Naive thymus-derived CD4-positive, alpha-beta T cell (primary cell): Measurements from ENCODE around the gene OSBPL10. TPM values are rescaled to one million over a fixed set of nuclear protein-coding genes. Genes with fewer than 3 reads are reported as not detected.

ENCODE experiments used
- ATAC-seq: fragments of 150-1000 bp; cut with Tn5 transposase; 2 replicates; pipeline ENCODE4 v1.10.0; 2021; ENCODE audit warnings: mild to moderate bottlenecking, moderate library complexity
- CTCF ChIA-PET: fragments of 350-600 bp; sonication (Branson Sonifier 250); formaldehyde crosslinking; loops from one replicate; lab custom pipeline; 2021; ENCODE audit warnings: antibody characterized with exemption; lab: Charles Lee
- POLR2A ChIA-PET: fragments of 350-600 bp; sonication (Branson Sonifier 250); formaldehyde crosslinking; loops from one replicate; lab custom pipeline; 2021; ENCODE audit warnings: antibody characterized with exemption, inconsistent platforms; lab: Charles Lee
- DNase-seq, 9 donors: peaks; one replicate each; pipeline versions ENCODE4 v3.0.0 to v3.0.0-alpha.2; 2020 to 2022; ENCODE audit warnings: mixed read lengths in 1 of 9
- H3K27ac ChIP-seq: one replicate; pipeline ENCODE4 v1.7.0; 2013; ENCODE audit warnings: mild to moderate bottlenecking, low read depth, low read length, moderate library complexity
- H3K27me3 ChIP-seq, 2 donors: one replicate each; pipeline ENCODE4 v1.7.0; 2013; ENCODE audit warnings: low read length in 2 of 2, mild to moderate bottlenecking in 2 of 2, moderate library complexity in 2 of 2; ENCODE audit not compliant: control insufficient read depth in 2 of 2, insufficient read depth in 2 of 2
- H3K36me3 ChIP-seq, 3 experiments: 1 replicate in 2 of 3; 2 replicates in 1 of 3; pipeline ENCODE4 v1.7.0; 2013; ENCODE audit warnings: low read length in 3 of 3, mild to moderate bottlenecking in 3 of 3, moderate library complexity in 1 of 3; ENCODE audit not compliant: insufficient read depth in 3 of 3, control insufficient read depth in 2 of 3
- H3K4me1 ChIP-seq, 2 donors: one replicate each; pipeline ENCODE4 v1.7.0; 2013; ENCODE audit warnings: low read length in 2 of 2, mild to moderate bottlenecking in 2 of 2, moderate library complexity in 1 of 2; ENCODE audit not compliant: control insufficient read depth in 2 of 2, insufficient read depth in 2 of 2
- H3K4me3 ChIP-seq: 2 replicates; pipeline ENCODE4 v1.7.0; 2013; ENCODE audit warnings: mild to moderate bottlenecking, low read length
- H3K9me3 ChIP-seq, 3 experiments: 1 replicate in 2 of 3; 2 replicates in 1 of 3; pipeline ENCODE4 v1.7.0; 2013; ENCODE audit warnings: low read length in 3 of 3; ENCODE audit not compliant: control insufficient read depth in 2 of 3
- H3K27ac Mint-ChIP-seq, 9 donors: one replicate each; pipeline ENCODE4 v1.8.0; 2020 to 2022; ENCODE audit warnings: mixed read lengths in 9 of 9, mild to moderate bottlenecking in 8 of 9, moderate library complexity in 5 of 9, inconsistent platforms in 2 of 9
- H3K27me3 Mint-ChIP-seq, 5 donors: one replicate each; pipeline ENCODE4 v1.8.0; 2021 to 2022; ENCODE audit warnings: mixed read lengths in 5 of 5, mild to moderate bottlenecking in 1 of 5
- H3K36me3 Mint-ChIP-seq, 5 donors: one replicate each; pipeline ENCODE4 v1.8.0; 2020 to 2022; ENCODE audit warnings: mixed read lengths in 5 of 5, mild to moderate bottlenecking in 3 of 5, inconsistent platforms in 1 of 5
- H3K4me1 Mint-ChIP-seq, 7 donors: one replicate each; pipeline ENCODE4 v1.8.0; 2020 to 2022; ENCODE audit warnings: mixed read lengths in 7 of 7, mild to moderate bottlenecking in 3 of 7, inconsistent platforms in 1 of 7
- H3K4me3 Mint-ChIP-seq, 10 donors: one replicate each; pipeline ENCODE4 v1.8.0; 2020 to 2022; ENCODE audit warnings: mild to moderate bottlenecking in 10 of 10, mixed read lengths in 10 of 10, moderate library complexity in 6 of 10, inconsistent platforms in 2 of 10
- H3K9me3 Mint-ChIP-seq, 11 donors: one replicate each; pipeline ENCODE4 v1.8.0; 2020 to 2022; ENCODE audit warnings: mixed read lengths in 11 of 11, mild to moderate bottlenecking in 4 of 11, inconsistent platforms in 1 of 11, moderate library complexity in 1 of 11
- intact Hi-C, 2 donors: fragments of 100-400 bp; cut with micrococcal nuclease; formaldehyde crosslinking; loops; one replicate each; pipeline ENCODE4 v1.15.1; 2023
- polyA plus RNA-seq, 2 donors: library from polyadenylated mRNA; unstranded; fragments of 300-500 nt; fragmentation: Illumina TruSeq; gene quantifications; one replicate each; pipeline ENCODE4 v1.2.3, GENCODE V29; 2021
- total RNA-seq, 6 experiments: library from RNA in 5 of 6; stranded (reverse) in 5 of 6; gene quantifications; 1 replicate in 5 of 6; 2 replicates in 1 of 6; pipeline ENCODE4 v1.2.3 and lab custom pipeline; 2021 to 2026

The OSBPL10 gene
- total and polyA plus RNA-seq, 7 experiments from 2014 or later: 0.15 to 6.8 (median 0.59) TPM

DNA sequence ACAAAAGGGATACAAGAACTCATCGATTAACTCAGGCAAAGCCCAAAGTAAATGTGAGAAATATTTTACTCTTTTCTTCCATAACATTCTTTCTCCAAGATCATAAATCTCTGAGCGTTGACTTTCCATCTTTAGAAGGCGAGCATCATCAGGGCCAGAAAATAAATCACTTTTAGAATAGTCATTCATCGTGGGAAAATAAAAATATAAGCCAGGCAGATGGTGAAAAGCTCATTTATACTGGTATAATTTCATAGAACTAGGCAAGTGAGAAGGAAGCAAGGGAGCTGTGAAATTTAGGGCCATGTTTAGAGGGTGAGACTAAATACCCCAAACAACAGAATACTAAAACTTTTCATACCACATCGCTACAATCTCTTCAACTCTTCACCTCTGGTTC, 257.4 kb downstream of the OSBPL10 start:
- Mint-ChIP-seq H3K36me3 (peaks cover 0 to 3% (median 0%) of the 10 kb centered on the region in 5 donors), H3K4me1 (peaks cover 0 to 5% (median 0%) of the 10 kb centered on the region in 7 donors), H3K27ac (no peak overlapping the region), H3K4me3 (no peak overlapping the region), H3K9me3 (peaks cover 0 to 3% (median 0%) of the 10 kb centered on the region in 11 donors), H3K27me3 (peaks cover 0 to 12% (median 0%) of the 10 kb centered on the region in 5 donors)
- intact Hi-C loops: no loop called here
- H3K27me3 ChIP-seq: no peaks in the 10 kb centered on the region
- CTCF ChIA-PET: no interaction called here
- POLR2A ChIA-PET: no interaction called here
- no peak for ATAC-seq
- no peak overlapping the region for H3K27ac ChIP-seq
- no peak overlapping the region for H3K4me3 ChIP-seq
- no peaks in the 10 kb centered on the region for H3K9me3 ChIP-seq
- DNase-seq: no peak
- no peaks in the 10 kb centered on the region for H3K4me1 ChIP-seq
- no peaks in the 10 kb centered on the region for H3K36me3 ChIP-seq

DNA sequence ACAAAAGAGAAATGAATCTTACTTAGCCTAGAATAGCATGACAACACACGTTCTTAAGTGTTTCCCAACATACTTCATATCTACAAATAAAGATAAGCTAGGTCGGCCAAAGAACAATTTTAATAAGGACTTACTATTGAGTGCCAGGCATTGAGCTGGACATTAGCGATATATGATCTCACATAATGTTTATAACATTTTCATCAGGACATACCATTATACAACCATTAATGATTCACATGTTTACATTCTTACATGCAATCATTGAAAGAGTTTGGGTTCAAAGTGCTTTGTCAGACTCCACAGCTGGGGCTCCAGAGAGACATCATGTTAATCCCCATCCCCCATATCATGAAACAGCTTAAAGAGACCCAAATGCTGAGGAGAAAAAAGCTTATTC, 259.4 kb downstream of the OSBPL10 start:
- intact Hi-C loops: no loop called here
- DNase-seq (no peak), ATAC-seq (no peak)
- POLR2A ChIA-PET: no interaction called here
- Mint-ChIP-seq H3K27ac (no peak overlapping the region), H3K9me3 (peaks cover 0 to 3% (median 0%) of the 10 kb centered on the region in 11 donors), H3K4me1 (peaks cover 0 to 5% (median 0%) of the 10 kb centered on the region in 7 donors), H3K36me3 (peaks cover 0 to 3% (median 0%) of the 10 kb centered on the region in 5 donors), H3K4me3 (no peak overlapping the region), H3K27me3 (peaks cover 0 to 15% (median 0%) of the 10 kb centered on the region in 5 donors)
- no peaks in the 10 kb centered on the region for H3K27me3 ChIP-seq
- CTCF ChIA-PET: no interaction called here
- no peak overlapping the region for H3K27ac ChIP-seq
- H3K4me3 ChIP-seq: no peak overlapping the region
- no peaks in the 10 kb centered on the region for H3K9me3 ChIP-seq
- H3K36me3 ChIP-seq: no peaks in the 10 kb centered on the region
- H3K4me1 ChIP-seq: no peaks in the 10 kb centered on the region

DNA sequence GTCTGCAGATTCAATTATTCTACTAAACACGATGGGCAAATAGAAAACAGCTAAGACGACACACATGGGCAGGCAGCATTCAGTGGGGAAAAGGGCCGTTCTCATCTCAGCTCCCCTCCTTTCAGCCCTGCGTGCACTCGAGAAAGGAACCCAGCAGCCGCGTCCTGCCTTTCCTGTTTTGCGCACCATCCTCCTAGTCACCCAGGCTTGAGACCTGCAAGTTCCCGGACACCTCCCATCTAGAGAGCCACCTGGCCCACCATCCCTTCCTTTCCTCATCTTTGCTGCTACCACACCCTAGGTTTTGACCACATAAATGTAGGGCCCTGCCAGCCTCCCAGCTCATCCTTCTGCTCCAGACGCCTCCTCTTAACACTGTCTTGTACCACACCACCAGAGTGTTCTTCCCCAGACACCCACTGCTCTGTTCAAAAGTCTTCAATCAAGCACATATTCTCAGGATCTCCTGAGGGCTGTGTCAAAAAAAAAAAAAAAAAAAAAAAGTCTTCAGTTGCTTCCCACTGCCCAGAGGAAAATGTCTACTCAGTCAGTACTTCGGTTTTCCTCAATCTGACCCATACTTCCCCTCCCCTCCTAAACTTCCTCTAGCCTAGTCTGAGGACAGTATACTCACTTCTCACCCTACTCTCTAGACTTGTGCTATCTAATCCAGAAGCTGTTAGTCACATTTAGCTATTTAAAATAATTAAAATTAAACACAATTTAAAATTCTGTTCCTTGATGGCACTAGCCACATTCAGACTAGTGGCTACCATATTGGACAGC, 266.4 kb downstream of the OSBPL10 start:
- Histone ChIP-seq H3K27me3 (no peaks in the 10 kb centered on the region), H3K4me3 (no peak overlapping the region), H3K36me3 (no peaks in the 10 kb centered on the region), H3K27ac (no peak overlapping the region), H3K9me3 (no peaks in the 10 kb centered on the region), H3K4me1 (no peaks in the 10 kb centered on the region)
- intact Hi-C loops: no loop called here
- Mint-ChIP-seq H3K36me3 (peaks cover 0 to 2% (median 0%) of the 10 kb centered on the region in 5 donors), H3K27ac (no peak overlapping the region), H3K4me1 (peaks cover 0 to 2% (median 0%) of the 10 kb centered on the region in 7 donors), H3K4me3 (no peak overlapping the region), H3K9me3 (peaks cover 0 to 5% (median 2%) of the 10 kb centered on the region in 11 donors), H3K27me3 (peaks cover 0 to 7% (median 6%) of the 10 kb centered on the region in 5 donors)
- POLR2A ChIA-PET: no interaction called here
- ATAC-seq (no peak), DNase-seq (no peak)
- CTCF ChIA-PET: no interaction called here

DNA sequence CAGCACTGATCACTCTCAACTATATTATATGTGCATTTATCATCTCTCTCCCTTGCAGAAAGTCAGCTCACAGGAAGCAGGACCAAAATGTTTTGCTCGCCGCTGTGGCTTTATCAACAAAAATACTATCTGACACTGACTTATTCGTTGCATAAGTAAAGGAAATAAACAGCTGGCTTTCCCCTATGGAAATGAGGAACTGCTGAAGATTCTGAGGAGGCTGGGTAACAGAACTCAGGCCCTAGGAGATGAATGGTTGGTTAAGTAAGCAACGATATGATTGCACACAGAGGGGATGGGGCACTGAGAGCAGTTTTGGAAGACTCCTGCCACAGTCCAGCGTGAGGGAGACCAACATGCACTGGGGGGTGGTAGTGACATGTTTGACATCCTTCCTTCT, 267.2 kb downstream of the OSBPL10 start:
- peaks cover 0 to 2% (median 0%) of the 10 kb centered on the region in 5 donors for H3K36me3 Mint-ChIP-seq
- no peak overlapping the region for H3K27ac ChIP-seq
- ChIA-PET POLR2A (no interaction called here), CTCF (no interaction called here)
- intact Hi-C loops: no loop called here
- no peaks in the 10 kb centered on the region for H3K36me3 ChIP-seq
- H3K27me3 Mint-ChIP-seq: peaks cover 0 to 6% (median 4%) of the 10 kb centered on the region in 5 donors
- H3K27me3 ChIP-seq: no peaks in the 10 kb centered on the region
- no peak for DNase-seq
- H3K9me3 Mint-ChIP-seq: peaks cover 0 to 5% (median 2%) of the 10 kb centered on the region in 11 donors
- peaks cover 0 to 2% (median 0%) of the 10 kb centered on the region in 7 donors for H3K4me1 Mint-ChIP-seq
- no peak for ATAC-seq
- H3K4me1 ChIP-seq: no peaks in the 10 kb centered on the region
- H3K9me3 ChIP-seq: no peaks in the 10 kb centered on the region
- no peak overlapping the region for H3K27ac Mint-ChIP-seq
- no peak overlapping the region for H3K4me3 ChIP-seq
- no peak overlapping the region for H3K4me3 Mint-ChIP-seq

DNA sequence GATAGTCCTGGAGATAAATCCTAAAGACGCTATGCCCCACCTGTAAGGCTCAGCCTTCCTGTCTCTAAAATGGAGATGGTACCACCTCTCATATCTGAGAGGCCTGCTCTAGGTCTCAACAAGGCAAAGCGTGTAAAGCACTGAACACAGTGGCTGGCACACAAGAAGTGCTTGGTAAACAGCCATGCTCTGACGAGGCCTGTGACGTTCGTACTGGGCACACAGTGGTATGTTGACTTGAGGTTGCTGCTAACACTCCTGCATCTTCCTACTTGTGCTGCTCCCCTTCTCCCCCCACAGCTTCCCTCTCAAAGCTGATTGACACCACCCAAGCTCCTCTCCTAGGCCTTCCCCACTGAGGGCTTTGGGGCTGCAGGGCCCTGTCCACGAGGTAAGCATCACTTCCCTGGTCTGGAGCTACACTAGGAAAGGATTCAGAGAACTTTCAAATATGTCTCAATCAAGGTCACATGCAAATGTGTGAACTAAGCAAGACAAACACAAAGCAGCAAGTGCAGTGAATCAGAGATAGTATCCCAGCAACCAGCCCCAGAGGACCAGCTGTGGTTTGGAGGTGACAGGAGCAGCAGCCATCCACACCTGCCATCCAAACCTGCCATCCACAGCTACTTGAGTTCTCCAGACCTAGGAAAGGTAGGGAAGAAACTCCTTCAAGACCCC, 270.8 kb downstream of the OSBPL10 start:
- Mint-ChIP-seq H3K4me1 (peaks cover 0 to 2% (median 0%) of the 10 kb centered on the region in 7 donors), H3K9me3 (peaks cover 0 to 5% (median 2%) of the 10 kb centered on the region in 11 donors), H3K4me3 (no peak overlapping the region), H3K27ac (no peak overlapping the region), H3K27me3 (peaks cover 0 to 10% (median 4%) of the 10 kb centered on the region in 5 donors), H3K36me3 (peaks cover 0 to 6% (median 0%) of the 10 kb centered on the region in 5 donors)
- ChIA-PET CTCF (no interaction called here), POLR2A (no interaction called here)
- Histone ChIP-seq H3K4me3 (no peak overlapping the region), H3K9me3 (no peaks in the 10 kb centered on the region), H3K36me3 (no peaks in the 10 kb centered on the region), H3K4me1 (no peaks in the 10 kb centered on the region), H3K27me3 (no peaks in the 10 kb centered on the region), H3K27ac (no peak overlapping the region)
- ATAC-seq (no peak), DNase-seq (no peak)
- intact Hi-C loops: no loop called here

DNA sequence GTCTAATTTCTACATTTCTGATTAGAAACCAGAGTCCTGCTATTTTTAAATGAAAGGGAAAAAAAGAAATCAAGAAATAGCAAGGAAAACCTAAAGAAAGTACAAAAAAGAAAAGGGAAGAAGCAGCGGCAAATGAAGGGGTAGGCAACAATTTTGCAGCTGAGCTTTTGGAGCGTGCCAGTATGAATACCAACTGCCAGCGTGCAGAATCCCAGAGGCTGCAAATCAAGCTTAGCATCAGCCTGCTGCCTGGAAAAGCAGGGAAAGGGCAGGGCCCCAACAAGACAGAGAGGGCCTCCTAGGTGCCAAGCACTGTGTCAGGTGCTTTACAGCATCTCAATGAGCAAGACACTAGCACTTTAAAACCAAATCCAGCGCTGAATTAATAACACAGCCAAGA, 271.5 kb downstream of the OSBPL10 start:
- Mint-ChIP-seq H3K27me3 (peaks cover 0 to 13% (median 4%) of the 10 kb centered on the region in 5 donors), H3K9me3 (peaks cover 0 to 5% (median 2%) of the 10 kb centered on the region in 11 donors), H3K27ac (no peak overlapping the region), H3K4me3 (no peak overlapping the region), H3K4me1 (peaks cover 0 to 7% (median 0%) of the 10 kb centered on the region in 7 donors), H3K36me3 (peaks cover 0 to 6% (median 0%) of the 10 kb centered on the region in 5 donors)
- Histone ChIP-seq H3K27me3 (peaks cover 0 to under 1% of the 10 kb centered on the region in 2 donors), H3K9me3 (no peaks in the 10 kb centered on the region), H3K27ac (no peak overlapping the region), H3K36me3 (no peaks in the 10 kb centered on the region), H3K4me1 (no peaks in the 10 kb centered on the region), H3K4me3 (no peak overlapping the region)
- ATAC-seq (no peak), DNase-seq (no peak)
- intact Hi-C loops: no loop called here
- POLR2A ChIA-PET: no interaction called here
- CTCF ChIA-PET: no interaction called here
